Rectal smooth muscle tissue (tissue), 1 donor: Measurements from ENCODE around the gene SUCLA2.
A peak's percentile ranks its signal among the peaks of the same experiment; 100 is the strongest.

Source experiments
- H3K27ac ChIP-seq: one replicate; pipeline ENCODE4 v1.7.0; 2013; ENCODE audit warnings: low read depth, low read length, inconsistent platforms
- H3K27me3 ChIP-seq: one replicate; pipeline ENCODE4 v1.7.0; 2013; ENCODE audit warnings: low read length; ENCODE audit not compliant: control insufficient read depth, insufficient read depth
- H3K36me3 ChIP-seq: one replicate; pipeline ENCODE4 v1.7.0; 2013; ENCODE audit warnings: low read length; ENCODE audit not compliant: control insufficient read depth, insufficient read depth
- H3K4me1 ChIP-seq: one replicate; pipeline ENCODE4 v1.7.0; 2013; ENCODE audit warnings: low read length; ENCODE audit not compliant: control insufficient read depth, insufficient read depth
- H3K4me3 ChIP-seq: one replicate; pipeline ENCODE4 v1.7.0; 2013; ENCODE audit warnings: low read length
- H3K9ac ChIP-seq: one replicate; pipeline ENCODE4 v1.7.0; 2013; ENCODE audit warnings: low read length

SUCLA2 gene

DNA sequence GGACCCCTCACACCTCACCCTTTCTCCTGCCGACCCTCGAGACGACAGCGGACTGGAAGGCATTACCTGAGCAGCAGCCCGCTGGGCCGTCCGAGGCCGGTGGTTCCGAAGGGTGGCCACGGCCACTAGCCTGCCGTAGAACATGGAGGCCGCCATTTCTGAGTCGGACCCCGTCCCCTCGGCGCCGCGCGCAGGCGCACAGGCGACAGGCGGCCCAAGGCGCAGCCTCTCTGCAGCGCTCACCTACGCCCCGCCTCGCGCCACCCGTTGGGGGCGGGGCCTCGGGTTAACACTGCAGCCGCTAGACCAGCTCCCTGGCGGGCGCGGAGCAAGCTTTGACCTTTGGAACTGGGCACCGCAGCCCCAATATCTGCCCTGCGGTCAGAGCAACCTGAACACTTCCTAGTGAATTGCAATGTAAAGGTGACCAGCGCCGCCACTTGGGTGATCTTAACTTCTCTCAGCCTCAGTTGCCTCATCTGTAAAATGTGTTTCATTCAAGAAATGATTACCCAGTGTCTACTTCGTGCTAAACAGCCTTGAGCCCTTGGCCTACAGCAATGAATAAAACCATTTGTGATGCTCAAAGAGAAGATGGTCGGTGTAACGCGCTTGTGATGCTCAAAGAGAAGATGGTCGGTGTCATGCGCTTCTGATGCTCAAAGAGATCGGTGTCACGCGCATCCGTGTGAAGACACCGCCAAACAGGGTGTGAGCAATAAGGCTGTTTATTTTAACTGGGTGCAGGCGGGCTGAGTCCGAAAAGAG is at the start of gene SUCLA2:
Gene SUCLA2 (minus strand): TSS at position 160 of the 768 bp plus-strand sequence. CDS start 4 bp downstream, at position 156.
- peaks cover 3% of the 10 kb centered on the region for H3K36me3 ChIP-seq
- H3K4me3 ChIP-seq = peak within 1 kb of the TSS; percentile 100
- H3K9ac ChIP-seq = peak within 1 kb of the TSS; percentile 77
- peaks cover 5% of the 10 kb centered on the region for H3K4me1 ChIP-seq
- no peaks in the 10 kb centered on the region for H3K27me3 ChIP-seq
- peak within 1 kb of the TSS; percentile 85 for H3K27ac ChIP-seq

DNA sequence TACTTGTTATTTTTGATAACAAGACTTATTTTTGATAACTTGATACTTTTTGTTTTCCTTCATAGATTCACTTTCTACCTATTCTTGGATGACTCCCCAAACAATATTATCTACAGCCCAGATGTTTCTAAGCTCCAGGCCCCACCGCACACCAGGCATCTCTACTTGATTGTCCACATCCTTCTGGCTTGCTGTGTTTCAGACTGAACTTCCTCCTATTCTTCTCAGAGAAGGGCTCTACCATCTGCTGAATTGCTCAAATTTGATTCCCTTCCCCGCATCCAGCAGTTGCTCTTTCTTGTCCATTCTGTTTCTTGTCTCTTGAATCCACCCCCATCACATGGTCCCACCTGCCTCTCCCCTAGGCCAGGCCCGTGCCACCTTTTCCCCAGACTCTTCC is 49.5 kb upstream of the SUCLA2 start:
- no peaks in the 10 kb centered on the region for H3K4me1 ChIP-seq
- H3K9ac ChIP-seq = no peak overlapping the region
- no peak overlapping the region for H3K4me3 ChIP-seq
- H3K27ac ChIP-seq = no peak overlapping the region
- no peaks in the 10 kb centered on the region for H3K27me3 ChIP-seq
- H3K36me3 ChIP-seq = peaks cover 16% of the 10 kb centered on the region

DNA sequence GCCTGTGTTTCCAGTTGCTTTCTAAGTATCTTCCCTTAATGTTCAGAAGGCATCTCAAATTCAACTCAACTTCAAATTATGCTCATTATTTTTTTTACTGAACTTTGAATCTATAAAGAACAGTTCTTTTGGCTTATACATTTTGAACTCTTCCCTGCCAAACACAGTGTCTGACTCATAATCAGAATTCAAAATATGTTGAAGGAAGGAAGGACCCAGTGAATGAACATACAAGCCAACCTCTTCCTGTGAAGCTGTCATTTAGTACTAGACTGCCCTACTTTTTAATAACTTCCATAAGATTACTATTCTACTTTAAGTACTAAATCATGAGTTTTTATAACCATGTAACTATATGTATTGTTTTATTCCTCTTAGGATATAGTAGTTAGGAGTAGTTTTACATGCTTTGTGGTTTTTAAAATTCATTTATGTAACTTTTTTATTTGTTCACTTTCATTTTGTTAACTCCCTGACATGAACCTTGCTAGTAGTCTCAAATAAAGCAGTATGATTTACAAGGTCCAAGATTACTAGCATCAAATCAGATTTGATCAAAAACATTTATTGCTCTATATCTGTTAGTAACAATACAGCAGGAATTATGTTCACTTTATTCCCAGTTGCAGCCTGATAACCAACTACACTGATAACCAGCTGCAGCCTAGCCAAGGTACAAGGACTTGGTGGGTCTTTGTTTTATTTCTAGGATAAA is 42.9 kb upstream of the SUCLA2 start:
- H3K36me3 ChIP-seq = no peaks in the 10 kb centered on the region
- no peak overlapping the region for H3K9ac ChIP-seq
- H3K27ac ChIP-seq = no peak overlapping the region

DNA sequence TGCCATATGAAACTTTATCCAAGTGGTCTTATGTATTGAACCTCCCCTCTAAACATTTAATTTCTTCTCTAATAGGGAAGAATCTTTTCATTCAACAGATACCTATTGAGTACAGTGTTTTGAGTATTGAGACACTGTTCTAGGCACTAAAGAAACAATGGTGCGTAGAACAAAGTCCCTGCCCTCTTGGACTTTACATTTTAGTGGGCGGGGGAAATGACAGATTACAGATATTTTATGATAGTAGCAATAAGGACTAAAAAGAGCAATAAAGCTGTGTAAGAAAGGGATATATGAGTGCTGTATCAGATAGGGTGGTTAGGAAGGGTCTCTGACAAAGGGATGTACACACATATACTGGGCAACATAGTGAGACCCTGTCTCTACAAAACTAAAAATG is 41.8 kb upstream of the SUCLA2 start:
- Histone ChIP-seq H3K36me3 (no peaks in the 10 kb centered on the region), H3K4me1 (no peaks in the 10 kb centered on the region), H3K27me3 (no peaks in the 10 kb centered on the region), H3K27ac (no peak overlapping the region), H3K9ac (no peak overlapping the region), H3K4me3 (no peak overlapping the region)

More for the DNA sequence above, 42.9 kb upstream of the SUCLA2 start:
- no peak overlapping the region for H3K4me3 ChIP-seq
- H3K4me1 ChIP-seq = no peaks in the 10 kb centered on the region
- H3K27me3 ChIP-seq = no peaks in the 10 kb centered on the region

DNA sequence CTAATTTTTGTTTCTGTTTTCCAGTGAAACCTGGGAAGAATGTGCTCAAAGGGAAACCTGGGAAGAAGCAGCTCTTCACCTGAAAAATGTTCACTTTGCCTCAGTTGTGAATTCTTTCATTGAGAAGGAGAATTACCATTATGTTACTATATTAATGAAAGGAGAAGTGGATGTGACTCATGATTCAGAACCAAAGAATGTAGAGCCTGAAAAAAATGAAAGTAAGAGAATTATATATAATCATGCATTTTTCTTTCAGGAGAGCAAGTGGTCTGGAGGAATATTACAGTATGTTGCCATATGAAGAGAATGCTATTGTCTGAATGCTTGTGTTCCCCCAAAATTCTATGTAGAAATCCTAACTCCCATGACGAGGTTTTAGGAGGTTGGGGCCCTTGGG is 39.8 kb upstream of the SUCLA2 start:
- Histone ChIP-seq H3K36me3 (no peaks in the 10 kb centered on the region), H3K4me3 (no peak overlapping the region), H3K27ac (no peak overlapping the region), H3K4me1 (peaks cover 6% of the 10 kb centered on the region), H3K9ac (no peak overlapping the region), H3K27me3 (no peaks in the 10 kb centered on the region)

DNA sequence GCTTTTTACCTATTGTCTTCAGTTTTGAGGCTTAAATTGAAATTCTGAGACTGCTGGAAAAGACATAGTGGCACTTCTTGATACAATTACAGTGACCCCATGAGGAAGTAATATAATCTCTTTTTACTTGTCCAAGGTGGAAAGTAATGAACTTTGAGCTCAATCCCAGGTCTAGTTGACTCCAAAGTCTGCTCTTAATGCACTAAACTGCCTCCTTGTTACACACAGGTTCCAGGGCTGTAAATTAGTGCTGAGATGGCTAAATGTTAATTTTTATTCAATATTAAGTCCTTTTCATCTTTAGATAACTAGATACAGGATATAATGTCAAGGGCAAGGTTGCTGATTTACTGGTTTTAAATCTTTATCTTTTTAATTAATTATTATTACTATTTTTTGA is 39.0 kb upstream of the SUCLA2 start:
- H3K36me3 ChIP-seq = no peaks in the 10 kb centered on the region
- H3K27me3 ChIP-seq = no peaks in the 10 kb centered on the region
- no peak overlapping the region for H3K27ac ChIP-seq
- H3K9ac ChIP-seq = no peak overlapping the region
- peaks cover 6% of the 10 kb centered on the region for H3K4me1 ChIP-seq
- H3K4me3 ChIP-seq = no peak overlapping the region

DNA sequence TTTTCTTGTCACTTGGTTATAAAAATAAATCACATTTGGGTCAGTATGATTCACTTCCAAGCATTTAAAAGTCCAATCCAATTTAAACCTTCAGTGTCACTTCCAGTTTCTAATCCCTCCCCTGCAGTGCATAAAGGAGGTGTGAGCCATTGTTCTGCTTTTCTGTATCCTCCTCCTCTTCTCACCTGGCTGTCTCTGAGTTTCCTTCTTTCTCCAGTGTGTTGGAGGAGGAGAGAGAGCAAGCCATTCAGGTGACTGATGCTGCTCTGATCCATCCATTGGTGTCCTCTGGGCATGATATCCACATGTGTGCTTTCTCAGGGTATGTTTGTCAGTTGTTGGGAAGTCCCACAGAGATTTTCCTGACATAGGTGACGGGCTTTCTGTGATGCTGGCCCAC is 37.7 kb upstream of the SUCLA2 start:
- no peak overlapping the region for H3K9ac ChIP-seq
- no peaks in the 10 kb centered on the region for H3K36me3 ChIP-seq
- H3K4me1 ChIP-seq = peaks cover 6% of the 10 kb centered on the region
- no peak overlapping the region for H3K4me3 ChIP-seq
- H3K27ac ChIP-seq = no peak overlapping the region
- H3K27me3 ChIP-seq = no peaks in the 10 kb centered on the region

DNA sequence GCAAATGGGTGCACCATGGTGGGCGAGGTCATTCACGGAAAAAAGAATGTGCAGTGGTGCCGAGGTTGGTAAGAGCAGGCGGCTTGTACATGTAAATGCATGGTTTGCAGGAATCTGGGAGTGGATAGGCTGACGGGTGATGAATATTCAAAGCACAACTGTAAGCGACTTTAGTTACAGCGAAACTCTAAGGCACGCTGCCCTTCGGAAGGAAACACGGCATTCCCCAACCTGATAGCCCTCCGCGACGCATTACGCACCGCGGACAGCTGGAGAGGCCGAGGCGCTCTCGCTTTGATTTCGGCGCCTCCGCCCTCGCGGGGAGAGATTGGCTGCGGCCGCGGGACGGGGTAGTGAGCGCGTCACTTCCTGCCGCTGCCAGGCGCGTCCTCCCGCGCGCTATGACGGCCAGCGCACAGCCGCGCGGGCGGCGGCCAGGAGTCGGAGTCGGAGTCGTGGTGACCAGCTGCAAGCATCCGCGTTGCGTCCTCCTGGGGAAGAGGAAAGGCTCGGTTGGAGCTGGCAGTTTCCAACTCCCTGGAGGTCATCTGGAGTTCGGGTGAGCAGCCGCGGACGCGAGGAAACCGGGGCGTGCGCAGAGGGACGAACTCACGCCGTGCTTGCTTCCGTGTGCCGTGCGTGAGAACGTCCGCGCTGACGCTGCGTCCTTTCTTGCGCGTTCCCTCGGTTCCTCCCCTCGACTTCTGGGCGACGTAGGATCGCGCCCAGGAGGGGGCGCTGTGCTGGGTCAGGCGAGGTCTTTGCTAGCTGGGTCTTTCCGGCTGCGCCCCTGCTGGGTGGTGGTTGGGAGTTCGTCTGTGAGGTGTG is 36.5 kb upstream of the SUCLA2 start, which contains the start of gene NUDT15:
Gene NUDT15 (plus strand): TSS at position 381 of the 828 bp plus-strand sequence. CDS start 21 bp downstream, at position 402.
- Histone ChIP-seq H3K4me1 (peaks cover 6% of the 10 kb centered on the region), H3K9ac (peak within 1 kb of the TSS; percentile 84), H3K4me3 (peak within 1 kb of the TSS; percentile 98), H3K27me3 (no peaks in the 10 kb centered on the region), H3K27ac (peak within 1 kb of the TSS; percentile 96), H3K36me3 (no peaks in the 10 kb centered on the region)

DNA sequence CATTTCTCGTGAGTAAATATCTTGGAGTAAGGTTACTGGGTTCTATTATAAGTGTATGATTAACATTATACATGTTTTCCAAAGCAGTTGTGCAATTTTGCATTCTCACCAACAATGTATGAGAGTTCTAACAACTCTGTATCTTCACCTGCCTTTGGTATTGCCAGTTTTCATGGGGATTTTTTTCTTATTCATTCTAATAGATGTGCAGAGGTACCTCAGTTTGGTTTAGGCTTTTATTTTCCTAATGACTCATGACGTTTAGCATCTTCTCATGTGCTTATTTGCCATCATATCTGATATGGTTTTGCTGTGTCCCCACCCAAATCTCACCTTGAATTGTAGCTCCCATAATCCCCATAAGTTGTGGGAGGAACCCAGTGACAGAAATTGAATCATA is 28.8 kb upstream of the SUCLA2 start:
- Histone ChIP-seq H3K4me1 (no peaks in the 10 kb centered on the region), H3K9ac (no peak overlapping the region), H3K27ac (no peak overlapping the region), H3K36me3 (no peaks in the 10 kb centered on the region), H3K4me3 (no peak overlapping the region), H3K27me3 (no peaks in the 10 kb centered on the region)

DNA sequence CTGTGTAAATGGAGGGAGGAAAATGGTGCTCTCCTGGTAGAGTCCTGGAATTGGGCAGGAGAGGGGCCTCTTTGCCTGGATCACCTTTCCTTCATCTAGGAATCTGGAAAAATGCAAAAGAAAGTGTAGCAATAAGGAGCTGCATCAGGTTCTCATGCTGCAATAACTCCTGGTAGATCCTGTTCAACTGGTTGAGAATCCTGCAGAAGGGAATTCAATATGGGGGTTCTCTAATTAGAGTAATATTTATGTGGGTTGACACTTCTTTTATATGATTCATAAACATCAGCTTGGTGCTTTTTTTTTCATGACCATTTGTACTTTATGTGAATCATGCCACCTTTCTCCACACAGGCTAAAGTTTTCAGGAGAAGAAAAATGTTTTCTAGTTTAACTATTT is 27.0 kb upstream of the SUCLA2 start:
- no peaks in the 10 kb centered on the region for H3K27me3 ChIP-seq
- H3K9ac ChIP-seq = no peak overlapping the region
- no peak overlapping the region for H3K27ac ChIP-seq
- no peak overlapping the region for H3K4me3 ChIP-seq
- no peaks in the 10 kb centered on the region for H3K4me1 ChIP-seq
- no peaks in the 10 kb centered on the region for H3K36me3 ChIP-seq

DNA sequence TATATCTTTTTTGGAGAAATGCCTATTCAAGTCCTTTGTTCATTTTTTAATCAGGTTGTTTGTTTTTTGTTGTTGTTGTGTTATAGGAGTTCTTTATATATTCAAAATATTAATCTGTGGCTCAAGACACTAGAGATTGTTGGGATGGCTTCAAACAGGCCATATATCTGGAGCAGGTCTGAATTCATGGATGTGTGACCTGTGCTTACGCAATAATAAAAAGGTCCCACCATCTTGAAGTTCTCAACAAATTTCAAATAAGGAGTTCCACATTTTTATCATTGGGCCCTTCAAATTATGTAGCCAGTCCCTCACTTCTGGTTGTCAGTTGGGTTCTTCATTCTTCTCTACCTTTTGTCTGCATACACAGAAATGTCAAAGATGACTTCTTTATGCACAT is 18.7 kb upstream of the SUCLA2 start:
- no peaks in the 10 kb centered on the region for H3K27me3 ChIP-seq
- no peak overlapping the region for H3K4me3 ChIP-seq
- no peaks in the 10 kb centered on the region for H3K4me1 ChIP-seq
- no peak overlapping the region for H3K9ac ChIP-seq
- H3K36me3 ChIP-seq = no peaks in the 10 kb centered on the region
- H3K27ac ChIP-seq = no peak overlapping the region

DNA sequence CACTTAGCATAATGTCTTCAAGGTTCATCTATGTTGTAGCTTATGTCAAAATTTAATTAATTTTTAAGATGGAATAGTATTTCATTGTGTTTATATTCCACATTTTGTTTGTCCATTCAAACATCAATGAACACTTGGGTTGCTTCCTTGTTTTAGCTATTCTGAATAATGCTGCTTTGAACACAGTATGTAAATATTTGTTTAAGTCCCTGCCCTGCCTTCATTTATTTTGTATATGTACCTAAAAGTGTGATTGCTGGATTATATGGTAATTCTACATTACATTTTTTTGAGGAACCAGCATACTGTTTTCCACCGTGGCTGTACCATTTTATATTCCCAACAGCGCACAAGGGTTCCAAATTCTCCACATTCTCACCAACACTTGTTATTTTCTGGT is 17.6 kb upstream of the SUCLA2 start:
- no peak overlapping the region for H3K4me3 ChIP-seq
- no peaks in the 10 kb centered on the region for H3K4me1 ChIP-seq
- no peak overlapping the region for H3K9ac ChIP-seq
- no peaks in the 10 kb centered on the region for H3K36me3 ChIP-seq
- no peaks in the 10 kb centered on the region for H3K27me3 ChIP-seq
- H3K27ac ChIP-seq = no peak overlapping the region
